Effector memory CD8-positive, alpha-beta T cell (primary cell): ENCODE results near the gene CALCOCO1.
"Not testable (repeated sequence)": the region's sequence is repeated elsewhere in the genome, so short reads cannot be mapped to it uniquely, and the experiment has no call there.

Source experiments
- ATAC-seq: fragments of 150-1000 bp; cut with Tn5 transposase; replicated peaks from 2 replicates; pipeline ENCODE4 v1.10.0; 2021; ENCODE audit warnings: mild to moderate bottlenecking, moderate library complexity
- DNase-seq, 3 experiments: peaks; one replicate each; pipeline ENCODE4 v3.0.0; 2021
- H3K27ac Mint-ChIP-seq, 2 donors: one replicate each; pipeline ENCODE4 v1.8.0; 2022; ENCODE audit warnings: mild to moderate bottlenecking in 2 of 2, mixed read lengths in 2 of 2, moderate library complexity in 2 of 2
- H3K27me3 Mint-ChIP-seq, 2 donors: one replicate each; pipeline ENCODE4 v1.8.0; 2022; ENCODE audit warnings: mixed read lengths in 2 of 2
- H3K36me3 Mint-ChIP-seq: one replicate; pipeline ENCODE4 v1.8.0; 2022; ENCODE audit warnings: mild to moderate bottlenecking, moderate library complexity, mixed read lengths; ENCODE audit not compliant: insufficient read depth
- H3K4me1 Mint-ChIP-seq, 2 donors: one replicate each; pipeline ENCODE4 v1.8.0; 2022; ENCODE audit warnings: low read depth in 2 of 2, mixed read lengths in 2 of 2
- H3K4me3 Mint-ChIP-seq, 2 donors: one replicate each; pipeline ENCODE4 v1.8.0; 2022; ENCODE audit warnings: mild to moderate bottlenecking in 2 of 2, mixed read lengths in 2 of 2, moderate library complexity in 2 of 2
- H3K9me3 Mint-ChIP-seq, 2 donors: one replicate each; pipeline ENCODE4 v1.8.0; 2022; ENCODE audit warnings: mixed read lengths in 2 of 2

Gene CALCOCO1

DNA sequence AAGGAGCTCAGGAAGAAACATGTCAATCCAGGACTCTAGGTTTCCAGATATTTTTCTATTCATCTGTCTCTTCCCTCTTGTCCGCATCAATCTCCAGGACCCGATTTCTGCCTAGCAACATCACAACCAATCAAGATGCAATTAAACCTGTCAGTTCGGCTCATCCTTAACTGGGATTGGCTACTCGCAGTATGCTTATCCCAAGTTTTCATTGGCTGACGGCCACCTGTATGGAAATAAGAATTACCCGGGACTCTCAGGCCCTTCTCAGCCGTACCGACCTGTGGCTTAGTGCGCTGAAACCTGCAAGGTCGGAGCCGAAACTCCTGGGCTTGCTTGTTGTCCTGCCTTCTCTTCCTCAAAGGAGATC lies 31.0 kb downstream of the CALCOCO1 start:
- H3K36me3 Mint-ChIP-seq: peaks cover 3% of the 10 kb centered on the region
- H3K27me3 Mint-ChIP-seq: peaks cover 79 to 98% of the 10 kb centered on the region in 2 donors
- no peaks in the 10 kb centered on the region for H3K9me3 Mint-ChIP-seq
- ATAC-seq (no peak), DNase-seq (no peak)
- peak overlapping the region; percentile 21 to 44 for H3K4me3 Mint-ChIP-seq
- H3K4me1 Mint-ChIP-seq: peaks cover 16 to 26% of the 10 kb centered on the region in 2 donors
- H3K27ac Mint-ChIP-seq: no peak overlapping the region

DNA sequence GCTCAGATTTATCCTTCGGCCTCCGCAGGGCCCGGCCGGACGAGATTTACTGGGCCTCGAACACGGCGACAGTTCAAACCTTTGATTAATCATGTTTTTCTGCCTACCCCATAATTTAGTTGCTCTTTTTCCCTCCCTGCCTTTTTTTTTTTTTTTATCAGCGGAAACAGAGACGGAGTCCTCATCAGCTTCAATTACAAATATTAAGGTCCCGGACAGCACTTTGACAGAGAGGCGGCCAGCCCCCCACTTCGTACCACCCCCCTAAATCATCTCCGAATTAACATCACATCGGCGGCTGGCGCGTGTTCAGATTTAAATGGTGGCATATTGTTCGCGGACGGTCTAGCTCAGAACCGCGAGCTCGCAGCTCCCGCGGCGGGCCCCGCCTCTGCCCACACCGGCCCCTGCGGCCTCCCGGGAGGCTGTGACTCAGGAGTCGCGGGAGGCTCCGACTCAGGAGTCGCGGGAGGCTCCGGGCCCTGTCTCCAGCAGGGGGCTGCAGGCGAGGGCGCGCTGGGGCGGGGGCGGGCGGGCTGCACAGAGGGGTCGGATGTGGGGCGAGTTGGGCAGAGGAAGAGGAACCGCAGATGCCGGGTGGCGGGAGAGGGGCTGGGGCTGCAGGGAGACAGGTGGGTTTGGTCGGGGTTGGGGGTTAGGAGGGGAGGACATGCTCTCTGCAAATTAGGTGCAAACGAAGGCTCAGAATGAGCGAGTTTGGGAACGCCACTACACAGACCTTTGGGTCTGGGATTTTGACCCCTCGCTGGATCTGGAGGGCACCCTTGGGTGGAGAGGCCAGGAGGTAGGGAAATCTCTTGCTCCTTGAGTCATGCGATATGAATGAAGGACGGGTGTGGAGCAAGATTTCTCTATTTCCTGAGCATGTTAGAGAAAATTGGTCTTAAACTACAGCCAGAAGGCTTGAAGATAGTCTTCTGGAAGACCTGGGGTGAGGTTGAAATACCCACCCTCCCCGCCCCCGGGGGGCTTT lies 31.8 kb downstream of the CALCOCO1 start:
- Mint-ChIP-seq H3K9me3 (no peaks in the 10 kb centered on the region), H3K27ac (no peak overlapping the region), H3K36me3 (peaks cover 3% of the 10 kb centered on the region), H3K27me3 (peaks cover 77 to 98% of the 10 kb centered on the region in 2 donors), H3K4me3 (peak overlapping the region; percentile 70 to 76), H3K4me1 (peaks cover 16 to 26% of the 10 kb centered on the region in 2 donors)
- ATAC-seq (peak; percentile 78), DNase-seq (no peak)

DNA sequence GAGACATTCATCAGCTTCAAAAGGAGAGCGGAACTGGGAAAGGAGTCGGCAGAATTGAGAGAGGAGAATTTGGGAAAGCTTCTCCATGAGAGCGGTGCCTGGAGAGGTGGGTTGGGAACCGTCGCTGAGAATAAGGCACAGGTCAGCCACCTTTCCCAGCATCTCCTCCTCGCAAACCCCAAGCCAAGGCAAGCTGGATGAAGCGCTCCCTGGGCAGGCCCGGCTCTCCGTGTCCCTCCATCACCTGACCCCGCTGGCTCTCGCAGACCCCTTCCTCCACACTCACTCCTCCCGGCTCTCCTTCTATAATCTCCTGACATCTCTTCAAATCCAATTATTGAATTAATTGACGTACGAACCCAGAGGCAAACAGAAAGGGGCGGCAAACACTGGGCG lies 32.5 kb downstream of the CALCOCO1 start:
- peaks cover 71 to 97% of the 10 kb centered on the region in 2 donors for H3K27me3 Mint-ChIP-seq
- peak overlapping the region; percentile 70 to 76 for H3K4me3 Mint-ChIP-seq
- peaks cover 3% of the 10 kb centered on the region for H3K36me3 Mint-ChIP-seq
- ATAC-seq: no peak
- H3K27ac Mint-ChIP-seq: no peak overlapping the region
- H3K4me1 Mint-ChIP-seq: peaks cover 16 to 26% of the 10 kb centered on the region in 2 donors
- no peaks in the 10 kb centered on the region for H3K9me3 Mint-ChIP-seq
- no peak for DNase-seq

DNA sequence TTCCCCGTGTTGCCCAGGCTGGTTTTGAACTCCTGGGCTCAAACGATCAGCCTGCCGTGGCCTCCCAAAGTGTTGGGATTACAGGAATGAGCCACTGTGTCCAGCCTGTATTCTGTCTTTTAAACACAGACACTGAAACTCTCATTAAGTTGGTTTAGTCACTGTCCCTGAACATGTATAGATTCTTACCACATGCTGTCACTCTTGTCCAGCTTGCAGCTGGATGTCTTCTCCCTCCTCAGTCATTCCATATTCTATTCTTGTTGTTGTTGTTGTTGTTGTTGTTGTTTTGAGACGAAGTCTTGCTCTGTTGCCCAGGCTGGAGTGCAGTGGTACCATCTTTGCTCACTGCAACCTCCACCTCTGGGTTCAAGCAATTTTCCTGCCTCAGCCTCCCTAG lies 39.1 kb downstream of the CALCOCO1 start:
- no peak overlapping the region for H3K27ac Mint-ChIP-seq
- H3K4me3 Mint-ChIP-seq: no peak overlapping the region
- no peaks in the 10 kb centered on the region for H3K9me3 Mint-ChIP-seq
- H3K4me1 Mint-ChIP-seq: no peaks in the 10 kb centered on the region
- no peak for ATAC-seq
- peaks cover 3% of the 10 kb centered on the region for H3K36me3 Mint-ChIP-seq
- no peak for DNase-seq
- peaks cover 24 to 50% of the 10 kb centered on the region in 2 donors for H3K27me3 Mint-ChIP-seq

DNA sequence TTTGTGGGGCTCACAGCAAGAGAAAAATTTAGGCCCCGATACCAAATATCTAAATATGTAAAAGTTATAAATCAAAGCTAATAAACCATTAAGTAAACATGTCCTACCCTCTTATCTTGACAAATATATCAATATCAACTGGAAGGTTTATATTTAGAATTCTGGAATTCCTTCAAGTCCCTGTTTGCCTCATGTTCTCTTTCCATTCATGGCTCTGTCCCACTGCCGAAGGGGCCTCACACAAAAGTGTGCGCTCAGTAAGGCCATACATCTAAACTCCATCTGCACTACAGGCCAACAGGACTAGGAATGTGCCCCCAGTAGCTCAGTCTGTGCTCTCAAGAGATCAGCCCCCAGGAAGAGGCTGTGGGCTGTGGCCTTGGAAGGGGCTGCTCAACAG lies 40.8 kb downstream of the CALCOCO1 start:
- no peaks in the 10 kb centered on the region for H3K9me3 Mint-ChIP-seq
- H3K36me3 Mint-ChIP-seq: no peaks in the 10 kb centered on the region
- DNase-seq (no peak), ATAC-seq (no peak)
- H3K27ac Mint-ChIP-seq: no peak overlapping the region
- no peaks in the 10 kb centered on the region for H3K4me1 Mint-ChIP-seq
- H3K27me3 Mint-ChIP-seq: peaks cover 22 to 34% of the 10 kb centered on the region in 2 donors
- H3K4me3 Mint-ChIP-seq: no peak overlapping the region

- Mint-ChIP-seq H3K27ac (no peak overlapping the region), H3K27me3 (peaks cover 15 to 18% of the 10 kb centered on the region in 2 donors), H3K9me3 (no peaks in the 10 kb centered on the region), H3K4me3 (no peak overlapping the region), H3K4me1 (no peaks in the 10 kb centered on the region), H3K36me3 (no peaks in the 10 kb centered on the region)
- ATAC-seq (no peak), DNase-seq (no peak)
Observed at GRCh38 chr12:53684654-53685220, 42.5 kb downstream of the CALCOCO1 start.

DNA sequence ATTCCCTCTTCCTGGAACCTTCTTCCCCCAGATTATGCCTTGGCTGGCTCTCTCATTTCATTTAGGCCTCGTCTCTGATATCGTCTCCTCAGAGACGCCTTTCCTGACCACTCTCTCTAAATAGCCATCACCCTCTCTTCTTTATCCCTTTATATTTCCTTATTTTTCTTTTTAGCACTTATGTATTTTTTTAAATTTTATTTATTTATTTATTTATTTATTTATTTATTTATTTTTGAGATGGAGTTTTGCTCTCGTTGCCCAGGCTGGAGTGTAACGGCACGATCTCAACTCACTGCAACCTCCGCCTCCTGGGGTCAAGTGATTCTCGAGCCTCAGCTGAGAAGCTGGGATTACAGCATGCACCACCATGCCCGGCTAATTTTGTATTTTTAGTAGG lies 43.3 kb downstream of the CALCOCO1 start:
- Mint-ChIP-seq H3K27ac (no peak overlapping the region), H3K27me3 (peaks cover 16 to 18% of the 10 kb centered on the region in 2 donors), H3K4me1 (no peaks in the 10 kb centered on the region), H3K9me3 (no peaks in the 10 kb centered on the region), H3K36me3 (no peaks in the 10 kb centered on the region), H3K4me3 (no peak overlapping the region)
- DNase-seq: no peak
- no peak for ATAC-seq

DNA sequence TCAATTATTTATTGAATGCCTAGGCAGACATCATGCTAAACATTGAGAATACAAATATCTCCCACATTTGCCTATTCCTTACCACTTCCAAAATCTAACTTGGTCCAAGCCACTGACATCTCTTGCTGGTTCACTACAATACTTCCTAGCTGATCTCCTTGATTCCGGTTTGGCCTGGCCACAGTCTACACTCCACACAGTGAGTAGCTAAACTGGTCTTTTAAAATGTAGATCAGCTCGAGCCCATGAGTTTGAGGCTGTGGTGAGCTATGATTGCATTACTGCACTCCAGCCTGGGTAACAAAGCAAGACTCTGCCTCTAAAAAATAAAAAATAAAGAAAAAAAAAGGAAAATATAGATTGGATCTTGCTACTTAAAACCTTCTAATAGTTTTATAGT lies 43.8 kb downstream of the CALCOCO1 start:
- DNase-seq: no peak
- no peaks in the 10 kb centered on the region for H3K9me3 Mint-ChIP-seq
- H3K27me3 Mint-ChIP-seq: peaks cover 19 to 21% of the 10 kb centered on the region in 2 donors
- no peak for ATAC-seq
- no peak overlapping the region for H3K4me3 Mint-ChIP-seq
- H3K27ac Mint-ChIP-seq: no peak overlapping the region
- H3K36me3 Mint-ChIP-seq: no peaks in the 10 kb centered on the region
- H3K4me1 Mint-ChIP-seq: no peaks in the 10 kb centered on the region

DNA sequence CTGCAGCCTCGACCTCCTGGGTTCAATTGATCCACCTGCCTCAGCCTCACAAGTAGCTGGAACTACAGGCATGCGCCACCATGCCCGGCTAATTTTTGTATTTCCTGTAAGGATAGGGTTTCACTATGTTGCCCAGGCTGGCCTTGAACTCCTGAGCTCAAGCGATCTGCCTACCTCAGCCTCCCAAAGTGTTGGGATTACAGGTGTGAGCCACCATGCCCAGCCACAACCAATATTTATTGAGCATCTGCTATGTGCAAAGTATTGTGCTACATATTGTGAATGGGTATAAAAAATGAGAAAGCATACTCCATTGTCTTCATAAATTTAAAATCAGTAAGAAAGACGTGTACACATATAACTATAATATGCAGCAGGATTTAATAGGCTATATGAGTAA lies 47.2 kb downstream of the CALCOCO1 start:
- Mint-ChIP-seq H3K4me1 (peaks cover 7 to 11% of the 10 kb centered on the region in 2 donors), H3K27me3 (peaks cover 22 to 26% of the 10 kb centered on the region in 2 donors)
- not testable (repeated sequence) for H3K27ac Mint-ChIP-seq, ATAC-seq, H3K4me3 Mint-ChIP-seq, H3K9me3 Mint-ChIP-seq, H3K36me3 Mint-ChIP-seq, DNase-seq

DNA sequence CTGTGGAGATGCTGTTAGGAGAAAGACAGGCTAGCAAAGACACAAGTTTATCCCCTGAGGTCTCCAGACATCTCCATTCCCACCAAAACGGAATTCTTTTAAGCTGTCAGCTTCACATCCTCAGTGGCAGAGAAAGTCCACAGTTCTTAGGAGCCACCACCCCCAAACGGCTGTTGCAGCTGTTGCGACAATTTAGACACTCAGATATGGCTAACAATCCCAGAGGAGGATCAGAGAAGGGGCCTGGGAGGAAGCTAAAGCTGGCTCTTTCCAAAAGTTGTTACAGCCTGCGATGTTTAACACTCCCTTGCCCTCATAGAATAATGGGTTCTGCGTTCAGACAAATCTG lies 49.5 kb downstream of the CALCOCO1 start:
- no peaks in the 10 kb centered on the region for H3K9me3 Mint-ChIP-seq
- peaks cover 10 to 17% of the 10 kb centered on the region in 2 donors for H3K4me1 Mint-ChIP-seq
- ATAC-seq (no peak), DNase-seq (no peak)
- H3K4me3 Mint-ChIP-seq: peak overlapping the region in 1 of 2 donors; percentile 76
- peaks cover 11 to 17% of the 10 kb centered on the region in 2 donors for H3K27me3 Mint-ChIP-seq
- H3K36me3 Mint-ChIP-seq: peaks cover 19% of the 10 kb centered on the region
- no peak overlapping the region for H3K27ac Mint-ChIP-seq

DNA sequence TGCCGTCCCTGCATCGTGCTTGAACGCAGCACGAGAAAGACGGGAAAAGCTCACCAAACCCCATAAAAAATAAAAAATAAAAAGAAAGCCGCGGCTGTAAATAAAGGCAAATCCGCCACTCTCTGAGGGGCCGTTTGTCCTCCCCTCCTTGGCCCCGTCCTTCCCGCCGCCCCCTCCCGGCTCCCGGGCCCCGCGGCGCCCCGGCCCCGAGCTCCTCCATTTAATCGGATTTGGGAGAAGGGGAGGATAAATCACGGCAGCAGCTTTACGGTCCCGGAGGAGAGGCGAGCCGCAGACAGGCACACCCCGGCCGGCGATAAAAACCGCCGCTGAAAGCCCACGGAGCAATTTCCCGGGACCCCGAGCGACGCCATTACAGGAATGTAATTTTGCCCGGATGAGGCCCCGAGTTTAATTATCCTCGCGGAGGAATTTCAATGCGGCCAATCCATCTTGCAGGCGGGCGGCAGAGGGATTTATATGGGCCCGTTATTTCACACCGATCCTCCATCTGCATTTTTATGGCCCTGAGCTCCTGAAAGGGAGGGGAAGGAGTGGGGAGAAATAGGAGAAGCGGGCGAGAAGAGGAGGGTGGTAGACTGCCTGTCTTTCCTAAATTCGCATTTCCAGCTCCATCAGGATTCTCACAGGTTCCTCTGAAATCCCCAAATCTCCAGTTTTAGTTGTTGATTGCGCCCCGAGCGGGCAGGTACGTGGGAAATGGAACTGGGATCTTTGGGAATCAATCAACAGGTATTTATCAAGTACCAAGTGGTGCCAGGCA lies 50.0 kb downstream of the CALCOCO1 start:
- no peak for ATAC-seq
- Mint-ChIP-seq H3K4me1 (peaks cover 10 to 17% of the 10 kb centered on the region in 2 donors), H3K36me3 (peaks cover 23% of the 10 kb centered on the region), H3K4me3 (peak overlapping the region; percentile 76 to 96), H3K27me3 (peaks cover 11 to 17% of the 10 kb centered on the region in 2 donors), H3K9me3 (no peaks in the 10 kb centered on the region), H3K27ac (peak overlapping the region in 1 of 2 donors; percentile 39)
- no peak for DNase-seq

DNA sequence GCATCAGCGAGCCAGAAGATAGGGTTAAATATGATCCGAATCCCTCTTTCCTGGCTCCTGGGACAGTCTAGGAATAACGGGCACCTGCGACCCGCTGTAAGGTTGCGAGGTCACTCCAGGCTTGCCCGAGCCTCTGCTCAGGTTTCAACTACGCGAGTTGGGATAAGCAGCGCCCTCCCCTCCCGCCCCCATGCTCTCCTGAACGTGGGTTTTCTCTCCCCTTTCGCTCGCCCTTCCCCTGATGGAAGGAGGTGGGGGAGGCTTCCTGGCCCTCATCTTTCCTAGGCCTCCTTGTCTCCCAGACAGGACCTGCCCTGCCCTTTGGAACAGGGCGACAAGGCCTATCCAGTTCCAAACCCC lies 50.6 kb downstream of the CALCOCO1 start:
- Mint-ChIP-seq H3K4me1 (peaks cover 10 to 18% of the 10 kb centered on the region in 2 donors), H3K4me3 (peak overlapping the region; percentile 76 to 96), H3K27me3 (peaks cover 11 to 17% of the 10 kb centered on the region in 2 donors), H3K27ac (peak overlapping the region; percentile 39 to 94), H3K9me3 (no peaks in the 10 kb centered on the region), H3K36me3 (peaks cover 28% of the 10 kb centered on the region)
- no peak for DNase-seq
- no peak for ATAC-seq
